IPS-20b (cell line): ENCODE measurements around the gene RPS6KA4.

ENCODE experiments used
- H3K27ac ChIP-seq: one replicate; pipeline ENCODE4 v1.5.1; 2013; ENCODE audit warnings: low read length
- H3K27me3 ChIP-seq: 2 replicates; pipeline ENCODE4 v1.6.1; 2013; ENCODE audit warnings: mild to moderate bottlenecking, low read length, inconsistent platforms; ENCODE audit not compliant: insufficient read depth
- H3K36me3 ChIP-seq: 2 replicates; pipeline ENCODE4 v1.6.1; 2013; ENCODE audit warnings: low read depth, mild to moderate bottlenecking, inconsistent platforms, low read length, moderate library complexity; ENCODE audit not compliant: insufficient read depth
- H3K4me1 ChIP-seq: 2 replicates; pipeline ENCODE4 v1.6.1; 2013; ENCODE audit warnings: mild to moderate bottlenecking, control low read depth, inconsistent platforms, low read length, moderate library complexity; ENCODE audit not compliant: insufficient read depth
- H3K4me3 ChIP-seq: 2 replicates; pipeline ENCODE4 v1.5.1; 2013; ENCODE audit warnings: mild to moderate bottlenecking, low read length, inconsistent platforms
- H3K9ac ChIP-seq: 2 replicates; pipeline ENCODE4 v1.6.1; 2013; ENCODE audit warnings: low read depth, mild to moderate bottlenecking, inconsistent platforms, low read length, moderate library complexity
- H3K9me3 ChIP-seq: 2 replicates; pipeline ENCODE4 v1.6.1; 2013; ENCODE audit warnings: mild to moderate bottlenecking, low read depth, low read length, inconsistent platforms; ENCODE audit not compliant: insufficient read depth

The RPS6KA4 gene

GRCh38 chr11:64384981-64385944, 26.3 kb downstream of the RPS6KA4 start:
- H3K4me3 ChIP-seq, result no peak overlapping the region
- H3K9ac ChIP-seq, result no peak overlapping the region
- peaks cover 5% of the 10 kb centered on the region for H3K27me3 ChIP-seq
- H3K27ac ChIP-seq, result no peak overlapping the region
- no peaks in the 10 kb centered on the region for H3K36me3 ChIP-seq
- H3K9me3 ChIP-seq, result no peaks in the 10 kb centered on the region
- no peaks in the 10 kb centered on the region for H3K4me1 ChIP-seq

GRCh38 chr11:64385945-64386704, 27.2 kb downstream of the RPS6KA4 start:
- H3K27me3 ChIP-seq, result peaks cover 5% of the 10 kb centered on the region
- H3K27ac ChIP-seq, result no peak overlapping the region
- no peaks in the 10 kb centered on the region for H3K36me3 ChIP-seq
- no peak overlapping the region for H3K9ac ChIP-seq
- no peaks in the 10 kb centered on the region for H3K9me3 ChIP-seq
- H3K4me1 ChIP-seq, result no peaks in the 10 kb centered on the region
- no peak overlapping the region for H3K4me3 ChIP-seq

GRCh38 chr11:64387916-64388315, 29.0 kb downstream of the RPS6KA4 start:
- no peaks in the 10 kb centered on the region for H3K36me3 ChIP-seq
- no peaks in the 10 kb centered on the region for H3K9me3 ChIP-seq
- H3K9ac ChIP-seq, result no peak overlapping the region
- H3K27me3 ChIP-seq, result peaks cover 5% of the 10 kb centered on the region
- H3K4me3 ChIP-seq, result no peak overlapping the region
- no peak overlapping the region for H3K27ac ChIP-seq
- no peaks in the 10 kb centered on the region for H3K4me1 ChIP-seq

DNA sequence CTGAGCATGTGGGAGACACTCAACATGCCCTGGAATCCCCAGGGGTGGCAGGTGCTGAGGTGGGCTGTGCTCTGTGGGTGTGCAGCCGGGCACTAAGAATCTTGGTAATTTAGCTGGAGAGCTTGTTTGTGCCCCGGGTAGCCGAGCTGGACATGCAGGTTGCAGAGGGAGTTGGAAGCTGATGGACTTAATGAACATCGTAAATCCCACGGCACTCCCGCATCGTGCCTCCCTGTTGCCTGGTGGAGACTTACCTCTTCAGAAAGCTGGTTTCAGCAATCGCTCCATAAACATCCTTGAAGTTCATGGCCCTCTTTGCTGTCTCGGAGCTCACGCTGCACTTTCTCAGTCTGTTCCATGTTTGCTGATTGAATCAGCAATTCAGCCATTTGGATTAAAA, 29.9 kb downstream of the RPS6KA4 start:
- H3K36me3 ChIP-seq, result no peaks in the 10 kb centered on the region
- H3K27me3 ChIP-seq, result peaks cover 5% of the 10 kb centered on the region
- no peaks in the 10 kb centered on the region for H3K9me3 ChIP-seq
- H3K27ac ChIP-seq, result no peak overlapping the region
- H3K4me3 ChIP-seq, result no peak overlapping the region
- no peaks in the 10 kb centered on the region for H3K4me1 ChIP-seq
- no peak overlapping the region for H3K9ac ChIP-seq

DNA sequence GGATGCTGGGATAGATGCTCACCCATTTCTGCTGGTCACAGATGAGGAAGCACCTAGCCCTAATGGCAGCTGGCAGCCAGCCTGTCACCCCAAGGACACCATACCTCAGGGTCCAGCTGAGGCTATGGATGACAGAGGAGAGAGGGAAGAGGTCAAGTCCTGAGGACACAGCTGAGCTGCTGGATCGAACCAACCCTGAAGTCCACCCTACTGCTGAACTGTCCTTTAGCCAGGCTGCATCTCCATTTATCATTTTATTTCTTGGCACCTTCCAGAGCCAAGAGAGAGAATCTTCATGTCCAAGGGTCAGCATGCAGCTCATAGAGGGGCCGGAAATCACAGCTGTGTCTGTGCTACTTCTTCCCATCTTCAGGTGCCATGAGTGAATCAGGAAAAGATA, 30.9 kb downstream of the RPS6KA4 start:
- H3K4me3 ChIP-seq, result no peak overlapping the region
- no peaks in the 10 kb centered on the region for H3K9me3 ChIP-seq
- H3K36me3 ChIP-seq, result no peaks in the 10 kb centered on the region
- H3K9ac ChIP-seq, result no peak overlapping the region
- H3K4me1 ChIP-seq, result 0 out of 2 replicates have a peak, but pooled peaks cover 2% of the 10 kb centered on the region
- H3K27me3 ChIP-seq, result peaks cover 5% of the 10 kb centered on the region
- H3K27ac ChIP-seq, result no peak overlapping the region

GRCh38 chr11:64390558-64390957, 31.6 kb downstream of the RPS6KA4 start:
- H3K36me3 ChIP-seq, result no peaks in the 10 kb centered on the region
- H3K27me3 ChIP-seq, result peaks cover 5% of the 10 kb centered on the region
- H3K9me3 ChIP-seq, result no peaks in the 10 kb centered on the region
- H3K4me1 ChIP-seq, result peaks cover 4% of the 10 kb centered on the region; the same call in 1 of the 2 replicates
- H3K27ac ChIP-seq, result no peak overlapping the region
- H3K9ac ChIP-seq, result no peak overlapping the region
- no peak overlapping the region for H3K4me3 ChIP-seq

DNA sequence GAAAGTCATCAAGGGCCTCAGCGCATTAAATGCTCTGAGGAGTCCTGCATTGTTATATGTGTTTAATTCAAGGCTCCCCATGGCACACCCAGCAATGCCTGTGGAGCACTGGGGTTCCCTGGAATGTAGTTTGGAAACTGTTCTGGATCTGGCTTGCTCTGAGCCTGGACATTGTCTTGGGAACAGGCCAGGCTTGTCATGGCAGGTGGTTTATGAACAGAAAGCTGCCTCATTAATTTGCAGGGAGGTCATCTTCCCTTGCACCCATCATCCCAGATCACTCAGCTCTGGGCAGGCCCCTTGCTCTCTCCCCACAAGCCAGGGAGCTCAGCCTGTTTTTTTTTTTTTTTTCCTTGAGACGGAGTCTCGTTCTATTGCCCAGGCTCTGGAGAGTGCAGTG, 32.9 kb downstream of the RPS6KA4 start:
- Histone ChIP-seq H3K36me3 (no peaks in the 10 kb centered on the region), H3K4me3 (no peak overlapping the region), H3K9me3 (no peaks in the 10 kb centered on the region), H3K4me1 (peaks cover 14% of the 10 kb centered on the region; the same call in 1 of the 2 replicates), H3K9ac (no peak overlapping the region), H3K27me3 (peaks cover 5% of the 10 kb centered on the region), H3K27ac (no peak overlapping the region)

GRCh38 chr11:64395545-64396078, 36.6 kb downstream of the RPS6KA4 start:
- Histone ChIP-seq H3K27ac (no peak overlapping the region), H3K36me3 (no peaks in the 10 kb centered on the region), H3K4me1 (peaks cover 14% of the 10 kb centered on the region; the same call in 1 of the 2 replicates), H3K9me3 (no peaks in the 10 kb centered on the region), H3K27me3 (no peaks in the 10 kb centered on the region), H3K4me3 (peak overlapping the region; percentile 37; the same call in 1 of the 2 replicates), H3K9ac (peak overlapping the region; percentile 26; the same call in 1 of the 2 replicates)

DNA sequence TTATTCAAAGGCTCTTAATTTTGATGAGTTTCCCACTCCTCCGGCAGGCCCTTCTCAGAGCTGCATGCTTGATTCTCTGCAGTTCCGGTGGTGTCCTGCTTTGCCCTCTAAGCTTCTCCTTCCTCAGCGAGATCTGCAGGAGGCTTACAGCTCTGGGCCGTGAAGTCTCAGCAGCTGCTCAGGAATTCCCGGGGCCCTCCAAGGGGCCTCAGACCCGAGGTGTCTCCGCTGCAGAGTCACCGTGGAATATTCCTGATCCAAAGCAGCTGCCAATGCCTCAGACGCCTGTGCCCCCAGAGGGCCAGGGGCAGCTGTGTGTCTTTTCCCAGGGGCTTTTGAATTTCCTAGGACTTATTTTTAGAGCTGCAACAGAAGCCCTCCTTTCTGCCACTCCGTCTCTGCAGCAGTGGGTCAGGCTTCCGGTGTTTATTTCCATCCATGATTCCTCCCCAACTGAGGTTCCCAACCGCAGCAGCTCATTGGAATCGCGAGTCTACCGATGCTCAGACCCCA, 37.2 kb downstream of the RPS6KA4 start:
- H3K4me3 ChIP-seq, result peak overlapping the region; percentile 37; the same call in 1 of the 2 replicates
- H3K27me3 ChIP-seq, result no peaks in the 10 kb centered on the region
- H3K36me3 ChIP-seq, result no peaks in the 10 kb centered on the region
- H3K9me3 ChIP-seq, result no peaks in the 10 kb centered on the region
- peak overlapping the region; percentile 26; the same call in 1 of the 2 replicates for H3K9ac ChIP-seq
- peaks cover 14% of the 10 kb centered on the region; the same call in 1 of the 2 replicates for H3K4me1 ChIP-seq
- no peak overlapping the region for H3K27ac ChIP-seq

GRCh38 chr11:64400102-64400501, 41.1 kb downstream of the RPS6KA4 start:
- H3K36me3 ChIP-seq, result no peaks in the 10 kb centered on the region
- no peak overlapping the region for H3K4me3 ChIP-seq
- peaks cover 11% of the 10 kb centered on the region; the same call in 1 of the 2 replicates for H3K4me1 ChIP-seq
- H3K9me3 ChIP-seq, result no peaks in the 10 kb centered on the region; the same call in 1 of the 2 replicates
- H3K27ac ChIP-seq, result no peak overlapping the region
- no peak overlapping the region for H3K9ac ChIP-seq
- H3K27me3 ChIP-seq, result no peaks in the 10 kb centered on the region

GRCh38 chr11:64400667-64401066, 41.7 kb downstream of the RPS6KA4 start:
- Histone ChIP-seq H3K36me3 (no peaks in the 10 kb centered on the region), H3K4me3 (no peak overlapping the region), H3K27me3 (no peaks in the 10 kb centered on the region), H3K9me3 (no peaks in the 10 kb centered on the region; the same call in 1 of the 2 replicates), H3K9ac (no peak overlapping the region), H3K27ac (no peak overlapping the region), H3K4me1 (peaks cover 8% of the 10 kb centered on the region; the same call in 1 of the 2 replicates)
